ENCODE results near the gene KLHL25.
A peak's percentile ranks its signal among the peaks of the same experiment; 100 is the strongest.

KLHL25 gene

DNA sequence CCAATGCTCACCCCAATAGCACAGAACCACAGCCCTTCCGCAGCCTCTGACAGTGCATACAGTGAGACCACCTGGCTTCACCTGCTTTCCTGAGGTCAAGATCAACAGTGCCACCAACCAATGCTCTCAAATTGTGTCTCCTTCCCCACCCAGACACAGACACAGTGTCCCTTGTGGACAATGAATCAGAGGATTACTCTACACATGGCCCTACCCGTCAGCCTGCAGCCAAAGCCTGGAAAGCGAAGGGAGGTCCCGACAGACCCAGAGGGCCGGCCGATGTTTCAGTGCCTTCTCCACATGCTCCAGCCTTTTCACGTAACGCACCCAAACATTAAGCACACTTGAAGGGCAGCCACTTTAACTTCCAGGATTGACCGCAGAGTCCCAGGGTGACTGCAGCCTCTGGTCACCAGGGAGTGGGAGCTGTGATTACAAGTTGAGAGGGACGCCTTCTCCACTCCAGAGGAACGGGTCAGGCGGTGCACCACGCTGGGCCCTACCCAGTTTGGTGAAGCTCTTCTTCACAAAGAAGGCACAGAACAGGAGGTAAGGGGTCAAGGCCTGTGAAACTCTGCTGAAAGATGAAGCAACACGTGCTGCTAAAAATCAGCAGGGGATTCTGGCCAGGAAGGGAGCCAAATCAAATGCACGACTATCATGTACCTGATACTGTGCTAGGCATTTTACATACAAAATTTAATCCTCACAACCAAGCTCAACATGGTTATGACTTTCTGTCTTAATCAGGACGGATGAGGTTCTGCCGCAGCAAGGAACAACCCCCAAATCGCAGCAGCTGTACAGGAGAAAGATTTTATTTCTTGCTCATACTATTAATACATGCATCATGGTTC lies 17.2 kb downstream of the KLHL25 start:
- DNase-seq (ENCODE audit: low spot score) = no peak

DNA sequence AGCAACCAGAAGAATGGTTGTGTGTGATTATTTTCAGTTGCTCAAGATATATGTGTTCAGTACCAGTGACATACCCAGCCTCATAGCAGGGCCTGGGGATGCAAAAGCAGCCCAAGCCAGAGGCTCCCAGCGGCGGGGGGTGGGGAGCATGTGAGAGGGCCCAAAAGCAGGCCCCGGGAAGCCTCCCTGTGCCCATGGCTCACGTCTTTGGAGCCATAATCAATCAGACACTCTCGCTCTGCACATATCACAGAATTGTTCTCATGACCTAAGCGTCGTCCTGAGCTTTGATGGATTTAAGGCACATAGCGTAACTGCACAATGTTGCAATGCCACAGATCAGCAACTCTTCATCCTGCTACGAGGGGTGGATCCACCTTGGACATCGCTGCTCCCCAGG lies 20.8 kb downstream of the KLHL25 start:
- no peak for DNase-seq (ENCODE audit: low spot score)

DNA sequence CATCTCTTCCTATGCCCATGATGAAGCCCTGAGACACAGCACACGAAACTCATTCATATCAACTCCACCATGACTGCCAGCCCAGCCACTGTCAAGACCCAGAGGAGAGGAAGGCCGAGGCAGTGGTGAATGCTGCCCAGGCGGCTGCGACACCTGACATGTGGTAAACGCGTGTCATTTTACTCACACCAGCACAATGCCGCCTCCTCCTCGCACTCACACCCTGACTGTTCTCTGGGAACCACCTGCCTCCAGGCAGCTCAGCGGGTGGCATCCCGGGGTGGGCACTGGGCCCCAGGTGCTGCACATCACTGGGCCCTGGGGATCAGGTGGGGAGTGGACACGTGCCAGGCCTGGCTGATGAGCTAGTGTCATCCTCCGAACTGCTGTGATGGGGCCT lies 21.5 kb downstream of the KLHL25 start:
- DNase-seq (ENCODE audit: low spot score) = no peak

DNA sequence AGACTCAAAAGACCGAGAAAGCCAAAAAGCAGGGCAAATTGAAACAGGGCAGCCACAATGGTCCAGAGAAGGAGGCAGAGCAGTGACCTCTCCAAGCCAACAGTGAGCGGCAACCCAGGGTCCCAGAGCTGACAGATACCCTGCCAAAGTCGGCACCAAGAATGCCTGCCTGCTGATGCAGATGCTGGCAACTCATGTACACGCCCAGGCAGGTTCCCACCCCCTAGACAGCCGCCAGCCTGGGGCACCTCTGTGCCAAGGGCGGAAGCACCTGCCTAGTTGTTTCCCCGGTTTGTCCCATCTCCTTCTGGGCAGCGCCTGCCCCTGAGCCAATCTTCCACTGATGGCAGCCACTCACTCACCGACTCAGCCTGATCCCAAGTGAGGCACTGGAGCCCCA lies 22.1 kb downstream of the KLHL25 start:
- DNase-seq (ENCODE audit: low spot score) = no peak

DNA sequence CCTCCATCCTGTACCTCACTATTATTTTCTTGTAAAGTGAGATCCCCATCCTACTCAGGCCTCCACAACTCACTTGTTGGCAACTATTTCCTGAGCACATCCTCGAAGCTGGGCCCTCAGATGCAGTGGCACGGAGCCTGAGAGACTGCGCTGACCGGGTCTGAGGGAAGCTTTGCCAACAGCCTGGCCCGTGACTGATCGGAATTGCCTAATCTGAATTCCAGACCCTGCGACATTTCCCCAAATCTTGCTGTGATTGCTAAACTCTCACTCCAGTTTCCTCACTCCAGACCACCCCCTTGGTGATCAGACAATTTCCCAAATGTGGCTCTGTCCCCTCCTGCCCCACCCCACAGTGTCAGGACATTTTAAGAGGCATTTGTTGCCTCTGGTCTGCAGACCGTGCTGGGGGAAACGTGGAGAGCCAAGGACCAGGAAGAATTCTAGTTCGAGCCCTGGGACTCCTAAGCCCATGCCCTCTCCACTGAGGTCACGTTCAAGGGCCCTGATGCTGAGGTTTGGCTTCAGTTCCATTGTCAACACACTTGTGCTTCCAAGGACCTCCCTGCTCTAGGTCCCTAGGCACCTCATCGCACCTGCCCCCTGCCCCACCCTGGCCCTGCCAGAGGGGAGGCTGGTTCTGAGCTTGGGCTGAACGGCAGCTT lies 22.8 kb downstream of the KLHL25 start:
- no peak for DNase-seq (ENCODE audit: low spot score)

DNA sequence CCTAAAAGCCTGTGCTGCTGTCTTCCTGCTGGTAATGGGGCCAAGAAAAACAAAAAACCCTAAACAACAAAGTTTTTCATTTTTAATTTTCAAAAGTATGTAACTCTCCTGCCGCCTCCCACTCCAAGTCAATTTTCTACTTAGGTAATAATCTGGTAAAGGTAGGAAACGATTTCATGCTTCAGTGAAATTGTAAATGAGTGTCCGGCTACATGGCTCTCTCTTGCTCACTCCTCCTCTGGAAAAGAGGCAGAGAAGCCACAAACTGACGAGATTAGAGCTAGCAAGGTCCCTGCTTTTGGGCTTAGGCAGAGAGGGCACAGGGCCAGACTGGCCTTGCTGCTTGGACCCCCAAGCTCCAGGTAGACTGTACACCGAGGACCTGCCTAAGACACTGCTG lies 23.5 kb downstream of the KLHL25 start:
- no peak for DNase-seq (ENCODE audit: low spot score)

DNA sequence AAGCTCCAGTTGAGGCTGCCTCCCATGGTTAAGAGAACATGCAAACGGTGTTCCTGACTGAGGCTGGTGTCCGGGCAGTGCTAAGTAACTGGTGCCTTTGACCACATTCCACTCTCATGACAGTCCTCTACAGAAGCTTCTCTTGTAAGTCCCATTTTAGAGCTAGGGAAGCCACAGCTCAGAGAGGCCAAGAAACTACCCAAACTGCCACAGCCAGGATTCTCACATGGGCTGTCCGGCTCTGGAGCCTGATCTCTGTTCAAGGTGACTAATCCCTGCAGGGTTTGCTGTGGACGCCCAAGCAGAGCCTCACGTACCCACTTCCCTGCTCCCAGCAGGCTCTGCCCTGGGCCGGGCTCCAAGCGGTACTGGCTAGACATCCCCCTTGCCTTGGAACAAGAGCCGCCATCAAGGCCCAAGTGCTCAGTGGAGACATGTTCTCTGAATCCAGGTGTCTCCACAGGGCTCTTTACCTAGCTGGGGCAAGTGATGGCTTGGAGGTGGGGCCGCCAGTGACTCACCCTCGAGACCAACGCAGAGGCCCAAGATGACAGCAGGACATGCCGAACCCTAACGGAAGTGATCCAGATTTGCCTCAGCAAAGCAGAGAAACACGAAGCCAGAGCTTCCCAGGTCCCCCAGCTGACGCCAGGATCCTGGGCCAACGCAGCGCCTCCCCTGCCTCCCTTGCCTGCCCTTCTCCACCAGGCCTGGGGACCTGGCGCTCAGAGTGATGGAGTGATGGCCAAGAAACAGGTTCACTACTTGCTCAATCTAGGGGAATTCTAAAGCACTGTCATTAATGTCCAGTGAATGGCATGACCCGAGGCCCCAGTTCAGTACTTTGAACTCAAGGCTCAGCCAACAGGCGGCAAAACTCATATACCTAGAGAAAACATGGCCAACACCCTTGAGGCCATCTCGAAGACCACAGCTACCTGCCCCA lies 24.4 kb downstream of the KLHL25 start:
- DNase-seq (ENCODE audit: low spot score) = no peak

DNA sequence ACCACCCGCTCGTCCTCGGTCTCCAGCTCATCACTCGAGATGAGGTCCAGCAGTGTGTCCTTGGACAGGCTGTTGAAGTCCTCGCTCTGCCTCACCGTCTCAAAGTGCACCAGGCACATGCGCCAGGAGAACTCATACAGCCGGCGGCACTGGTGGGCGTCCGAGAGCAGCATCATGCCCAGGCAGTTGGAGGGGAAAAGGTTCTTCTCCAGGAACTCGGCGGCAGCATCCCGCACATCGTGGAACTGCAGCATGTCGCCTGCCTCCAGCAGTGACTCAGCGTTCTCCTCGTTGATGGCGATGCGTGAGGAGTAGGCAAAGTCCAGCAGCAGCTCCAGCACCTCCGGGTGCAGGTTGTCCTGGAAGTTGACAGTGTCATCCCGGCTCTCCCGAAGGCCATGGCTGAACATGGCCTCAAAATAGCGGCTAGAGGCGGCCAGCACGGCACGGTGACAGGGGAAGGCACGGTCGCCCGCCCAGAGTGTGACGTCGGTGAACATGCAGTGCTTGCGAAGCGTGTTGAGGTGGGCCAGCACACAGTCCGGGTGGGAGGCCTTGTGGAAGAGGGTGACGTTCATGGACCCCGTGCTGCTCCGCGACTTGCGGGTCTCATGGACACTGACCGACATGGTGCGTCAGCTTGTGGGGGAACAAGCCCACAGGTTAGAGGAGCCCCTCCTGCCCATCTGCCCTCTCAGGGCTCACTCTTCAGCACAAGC lies 25.4 kb downstream of the KLHL25 start:
- DNase-seq (ENCODE audit: low spot score) = no peak

DNA sequence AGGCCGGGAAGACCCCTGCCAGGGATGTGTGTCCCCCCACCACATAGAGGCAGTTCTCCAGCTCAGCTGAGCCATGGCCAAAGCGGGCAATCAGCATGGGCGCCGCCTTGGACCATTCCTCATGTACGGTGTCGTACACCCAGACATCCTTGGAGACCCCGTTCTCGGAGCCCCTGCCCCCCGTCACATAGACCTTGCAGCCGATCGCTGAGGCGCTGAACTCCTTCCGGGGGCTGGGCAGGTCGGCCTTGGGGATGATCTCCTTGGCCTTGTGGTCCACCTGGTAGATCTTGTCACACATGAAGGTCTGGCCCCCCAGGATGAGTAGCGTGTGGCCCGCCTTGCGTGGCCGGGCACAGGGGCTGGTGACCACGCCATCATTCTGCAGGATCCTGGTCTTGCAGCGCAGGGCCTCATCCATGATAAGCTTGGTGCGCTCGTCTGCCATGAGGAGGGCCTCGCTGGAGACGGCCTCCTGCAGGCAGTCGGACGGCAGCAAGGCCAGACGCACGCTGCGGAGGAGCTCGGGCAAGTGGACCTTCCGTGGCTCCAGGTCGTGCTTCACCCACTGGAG lies 26.0 kb downstream of the KLHL25 start:
- DNase-seq (ENCODE audit: low spot score) = no peak

DNA sequence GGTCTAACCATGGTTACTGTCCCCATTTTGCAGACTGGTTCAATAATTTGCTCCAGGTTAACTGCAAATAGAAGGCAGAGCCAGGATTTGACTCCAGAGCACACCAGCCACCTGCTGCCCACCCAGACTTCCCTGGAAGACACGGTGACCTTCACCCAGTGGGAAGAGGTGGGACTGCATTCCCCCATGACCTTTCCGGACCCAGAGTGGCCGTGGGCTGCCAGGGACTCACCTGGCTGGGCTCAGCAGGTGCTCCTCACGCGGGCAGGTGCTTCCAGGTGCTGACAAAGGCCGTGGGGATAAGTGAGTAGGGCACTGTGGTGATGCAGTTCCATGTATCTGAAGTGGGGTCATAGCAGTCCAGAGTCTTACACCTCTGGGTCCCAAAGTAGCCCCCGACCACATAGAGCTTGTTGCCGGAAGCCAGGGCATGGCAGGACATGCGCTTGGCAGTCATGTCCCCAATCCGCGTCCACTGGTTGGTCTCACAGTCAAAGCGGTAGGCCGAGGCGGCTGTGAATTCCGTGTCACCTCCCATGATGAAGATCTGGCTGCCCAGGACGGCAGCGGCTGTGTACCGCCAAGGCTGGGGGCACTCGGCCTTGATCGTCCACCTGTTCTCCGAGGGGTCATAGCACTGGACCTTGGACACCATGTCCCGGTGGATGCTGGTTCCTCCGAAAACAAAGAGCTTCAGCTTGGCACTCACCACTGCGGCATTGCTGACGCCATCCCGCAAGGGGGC lies 26.8 kb downstream of the KLHL25 start:
- DNase-seq (ENCODE audit: low spot score) = no peak

DNA sequence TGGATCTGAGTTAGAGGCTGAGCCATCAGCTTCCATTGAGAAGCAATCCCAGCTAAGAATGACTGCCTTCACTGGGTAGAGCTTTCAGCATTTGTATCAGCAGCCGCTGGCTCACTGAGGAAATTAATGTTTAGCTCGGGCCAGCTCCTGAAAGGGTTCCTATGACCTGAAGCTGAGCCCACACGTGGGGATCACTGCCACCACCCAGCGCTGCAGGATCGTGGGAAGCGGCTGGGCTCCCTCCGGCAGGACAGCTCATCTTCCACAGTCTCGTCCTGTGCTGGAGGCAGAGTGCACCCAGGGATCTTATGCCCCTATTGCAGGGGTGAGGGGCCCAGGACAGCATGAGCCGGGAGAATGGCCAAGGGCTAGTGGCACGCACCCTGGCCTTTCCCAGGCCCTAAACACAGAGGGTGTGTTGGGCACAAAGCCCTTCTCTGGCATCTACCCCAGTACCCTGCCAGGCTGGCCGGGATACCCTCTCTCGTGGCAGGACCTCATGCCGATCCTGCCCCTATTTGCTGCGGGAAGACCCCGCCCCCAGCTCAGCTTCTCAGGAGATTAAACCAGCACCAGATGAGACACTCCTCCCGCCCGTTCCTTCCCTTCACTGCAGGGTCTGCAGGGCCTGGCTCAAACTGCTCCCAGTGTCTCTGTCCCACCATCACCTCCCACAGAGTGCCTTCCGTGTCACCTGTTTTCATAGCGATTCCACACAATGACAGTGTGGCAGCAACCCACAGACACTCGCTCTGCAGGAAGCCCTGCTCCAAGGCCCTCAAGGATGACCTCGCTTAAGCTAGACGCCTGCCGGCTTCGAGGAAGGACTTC lies 28.5 kb downstream of the KLHL25 start:
- DNase-seq (ENCODE audit: low spot score) = peak; percentile 21

DNA sequence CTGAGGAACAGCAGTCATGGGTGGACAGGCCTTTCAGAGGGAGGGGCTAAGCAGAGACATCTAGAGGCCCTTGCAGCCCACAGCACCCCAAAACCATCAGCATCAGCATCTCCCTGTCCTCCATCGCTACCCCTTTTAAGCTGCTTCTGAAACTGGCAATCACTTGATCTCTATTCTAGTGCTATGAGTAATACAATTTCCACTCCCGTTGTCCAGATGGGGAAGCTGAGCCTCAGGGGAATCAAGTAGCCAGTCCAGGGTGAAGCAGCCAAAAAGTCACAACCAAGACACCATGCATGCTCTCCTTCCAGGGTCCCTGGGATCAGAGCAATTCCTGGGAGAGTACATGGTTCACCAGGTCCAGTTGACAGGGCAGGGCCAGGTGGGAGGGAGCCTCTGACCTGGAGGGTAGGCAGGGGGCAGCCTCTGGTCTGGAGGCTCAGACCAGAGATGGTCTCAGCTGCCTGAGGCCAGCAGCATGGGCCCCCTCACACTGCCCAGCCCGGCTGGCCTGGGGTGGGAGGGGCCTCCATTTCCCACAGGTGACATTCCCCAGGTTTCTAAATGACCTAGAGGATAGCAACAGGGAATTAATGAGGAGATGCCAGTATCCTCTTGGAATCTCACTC lies 30.0 kb downstream of the KLHL25 start:
- DNase-seq (ENCODE audit: low spot score) = no peak

DNA sequence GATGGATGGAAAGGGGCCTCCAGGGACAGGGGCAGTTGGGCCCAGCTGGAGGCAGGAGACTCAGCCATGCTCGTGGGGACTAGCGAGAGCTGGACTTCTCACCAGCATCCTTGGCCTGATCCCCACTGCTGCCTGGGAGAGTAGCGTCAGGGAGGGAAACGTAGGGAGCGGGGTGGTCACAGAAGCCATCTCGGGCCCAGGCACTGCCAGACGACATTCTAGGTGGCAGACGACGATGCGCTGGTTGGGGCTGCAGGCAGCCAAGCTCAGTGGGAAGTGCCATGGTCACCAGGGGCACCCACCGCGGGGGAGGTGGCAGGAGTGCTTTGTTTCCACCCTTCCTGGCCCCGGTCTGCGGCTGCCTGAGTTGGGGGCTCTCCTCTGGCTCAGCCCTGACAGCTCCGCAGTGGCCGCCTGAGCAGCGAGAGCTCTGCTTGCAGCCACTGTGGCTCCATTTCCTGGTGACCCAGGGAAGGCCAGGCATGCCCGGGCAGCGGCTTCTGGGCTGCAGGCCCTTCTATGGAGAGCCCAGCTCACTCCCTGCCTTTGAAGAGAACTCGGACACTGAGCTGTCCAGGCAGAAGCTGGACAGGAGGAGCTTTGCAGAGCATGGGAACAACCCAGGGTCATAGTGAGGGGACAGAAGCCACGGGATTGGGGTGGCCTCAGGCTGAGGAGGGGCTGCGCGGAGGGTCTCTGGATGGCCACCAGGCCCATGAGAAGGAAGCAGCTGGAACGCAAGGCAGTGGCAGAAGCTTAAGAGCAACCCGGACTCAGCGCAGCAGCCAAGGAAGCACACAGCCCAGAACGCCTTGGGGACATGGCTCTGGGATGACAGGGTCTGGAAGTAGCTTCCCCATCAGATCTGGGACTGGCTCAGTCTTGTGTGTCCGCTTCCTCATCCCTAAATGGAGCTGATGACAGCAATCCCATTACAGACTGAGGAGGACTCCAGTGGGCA lies 30.8 kb downstream of the KLHL25 start:
- no peak for DNase-seq (ENCODE audit: low spot score)

DNA sequence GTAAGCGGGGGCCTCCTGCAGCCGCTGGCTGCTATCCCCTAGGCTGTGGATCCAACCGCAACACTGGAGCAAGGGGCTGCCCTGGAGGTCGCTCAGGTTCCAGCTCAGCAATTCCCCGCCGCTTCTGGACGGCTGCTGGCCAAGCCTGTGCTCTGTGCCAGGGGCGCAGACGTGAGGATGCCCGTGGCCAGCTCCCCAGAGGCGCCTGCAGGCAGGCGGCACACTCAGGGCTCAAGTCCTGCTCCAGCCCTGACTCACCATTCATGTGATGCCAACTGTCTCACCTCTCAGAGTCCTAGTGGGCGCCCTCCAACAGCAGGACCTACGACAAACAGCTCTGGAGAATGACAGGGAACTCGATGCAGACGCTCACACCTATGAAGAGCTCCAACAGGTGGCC lies 31.6 kb downstream of the KLHL25 start:
- peak; percentile 50 for DNase-seq (ENCODE audit: low spot score)

DNA sequence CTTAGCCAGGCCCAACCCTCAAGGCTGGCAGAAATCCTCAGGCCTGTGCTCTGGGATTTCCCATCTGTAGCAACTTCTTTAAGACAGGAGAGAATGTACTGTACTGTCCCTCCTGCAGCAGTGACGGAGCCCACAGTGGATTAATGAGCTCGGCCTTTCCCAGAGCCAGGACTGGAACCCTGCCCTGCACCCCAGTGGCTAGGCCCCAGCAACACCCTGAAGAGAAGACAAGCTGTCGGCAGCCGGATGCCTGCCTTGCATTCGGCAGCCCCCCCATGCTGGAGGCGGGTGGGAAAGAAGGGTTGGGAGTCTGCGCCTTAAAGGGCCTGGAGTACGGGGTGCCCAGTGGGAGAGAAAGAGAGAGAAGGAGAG lies 32.0 kb downstream of the KLHL25 start:
- no peak for DNase-seq (ENCODE audit: low spot score)

DNA sequence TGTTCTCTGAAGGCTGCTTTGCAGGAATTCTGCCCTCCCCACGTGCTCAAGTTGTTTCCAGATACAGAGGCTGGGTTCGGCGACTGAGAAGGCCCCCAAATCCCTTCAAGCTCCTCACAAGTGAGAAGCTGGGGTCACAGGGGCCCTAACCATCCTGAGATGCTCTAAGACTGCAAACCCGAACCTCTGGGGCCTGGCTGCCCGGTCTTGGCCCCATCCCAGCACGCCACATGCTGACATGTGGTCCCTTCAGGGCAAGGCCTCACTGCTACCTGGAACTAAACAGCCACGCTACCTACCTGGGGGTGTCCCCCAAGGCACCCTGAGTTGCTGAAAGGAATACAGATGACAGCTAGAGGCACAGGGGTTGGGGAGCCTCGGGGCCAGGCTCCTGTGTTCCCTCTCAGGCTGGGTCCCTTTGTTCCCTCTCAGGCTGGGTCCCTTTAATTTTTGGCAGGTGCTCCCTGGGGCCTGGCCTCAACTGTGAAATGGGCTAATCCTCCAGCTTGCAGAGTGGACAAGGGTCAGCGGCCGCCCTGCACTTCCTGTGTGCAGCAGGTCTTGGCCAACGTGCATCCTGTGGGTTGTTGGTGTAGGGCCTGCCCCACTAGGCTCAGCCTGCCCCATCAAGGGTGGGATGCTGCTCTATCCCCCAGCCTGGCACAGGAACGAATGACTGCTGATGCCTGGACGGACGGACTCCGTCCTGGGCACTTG lies 32.5 kb downstream of the KLHL25 start:
- DNase-seq (ENCODE audit: low spot score) = no peak

DNA sequence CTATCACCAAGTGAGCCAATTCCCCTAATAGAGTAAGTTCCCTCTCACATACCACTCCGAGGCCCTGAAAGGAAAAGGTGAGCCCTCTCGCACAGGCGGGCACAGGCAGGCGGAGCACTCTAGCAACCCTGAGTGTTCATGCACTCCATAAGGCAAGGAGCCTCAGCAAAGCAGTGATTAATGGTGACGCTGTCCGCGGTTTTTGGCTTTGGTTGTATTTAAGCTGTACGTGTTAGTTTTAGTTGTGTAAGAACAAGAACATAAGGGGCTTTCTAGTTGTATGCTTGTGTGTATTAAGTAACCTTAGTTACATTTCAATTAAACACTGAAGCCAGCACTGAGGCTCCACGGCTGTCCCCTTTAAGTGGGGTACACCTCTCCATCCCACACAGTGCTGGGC lies 33.1 kb downstream of the KLHL25 start:
- no peak for DNase-seq (ENCODE audit: low spot score)
